ENCODE results near the gene CDC42BPA.

The CDC42BPA gene

DNA sequence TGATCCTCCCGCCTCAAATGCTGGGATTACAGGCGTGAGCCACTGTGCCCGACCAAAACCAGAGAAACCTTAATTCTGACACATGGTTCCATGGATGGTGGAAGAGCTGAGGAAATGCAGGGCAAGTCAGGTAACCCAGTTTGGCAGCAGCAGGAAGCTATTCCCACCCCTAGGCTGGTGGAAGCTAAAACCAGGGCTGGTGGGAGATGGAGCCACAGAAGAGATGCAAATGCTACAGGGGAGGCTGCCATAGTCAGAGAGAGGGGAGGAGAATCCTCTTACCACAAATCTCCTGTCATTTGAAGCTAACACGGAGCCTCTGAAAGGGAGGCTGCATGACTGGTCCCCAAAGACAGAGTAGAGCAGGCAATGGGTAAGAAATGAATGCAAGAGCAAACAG lies 4.1 kb upstream of the CDC42BPA start:
- Mint-ChIP-seq H3K9me3 (no peaks in the 10 kb centered on the region), H3K4me1 (ENCODE audit: low read depth) (peaks cover 3% of the 10 kb centered on the region), H3K36me3 (ENCODE audit: low read depth) (no peaks in the 10 kb centered on the region), H3K4me3 (no peak overlapping the region), H3K27ac (no peak overlapping the region), H3K27me3 (ENCODE audit: low read depth) (peaks cover 44% of the 10 kb centered on the region)

DNA sequence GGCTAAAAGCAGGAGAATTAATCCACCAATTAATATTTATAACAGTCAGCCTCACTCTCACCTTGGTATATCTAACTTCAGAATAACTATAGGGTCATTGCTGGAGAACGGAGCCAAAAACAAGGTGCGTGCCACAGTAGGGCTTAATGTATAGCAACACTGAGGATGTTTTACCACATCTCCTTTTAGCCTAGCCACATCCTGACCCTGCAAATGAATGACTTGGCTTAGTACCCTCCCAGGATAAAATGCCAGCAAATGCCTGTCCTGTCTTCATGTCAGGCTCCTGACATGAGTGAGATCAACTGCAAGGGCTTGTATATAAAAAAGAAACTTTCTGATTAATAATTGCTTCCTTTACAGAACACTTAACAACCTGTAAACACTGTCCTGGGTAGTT lies 2.7 kb upstream of the CDC42BPA start:
- Mint-ChIP-seq H3K36me3 (ENCODE audit: low read depth) (no peaks in the 10 kb centered on the region), H3K27ac (no peak overlapping the region), H3K27me3 (ENCODE audit: low read depth) (peaks cover 57% of the 10 kb centered on the region), H3K4me1 (ENCODE audit: low read depth) (peaks cover 6% of the 10 kb centered on the region), H3K4me3 (no peak overlapping the region), H3K9me3 (no peaks in the 10 kb centered on the region)

DNA sequence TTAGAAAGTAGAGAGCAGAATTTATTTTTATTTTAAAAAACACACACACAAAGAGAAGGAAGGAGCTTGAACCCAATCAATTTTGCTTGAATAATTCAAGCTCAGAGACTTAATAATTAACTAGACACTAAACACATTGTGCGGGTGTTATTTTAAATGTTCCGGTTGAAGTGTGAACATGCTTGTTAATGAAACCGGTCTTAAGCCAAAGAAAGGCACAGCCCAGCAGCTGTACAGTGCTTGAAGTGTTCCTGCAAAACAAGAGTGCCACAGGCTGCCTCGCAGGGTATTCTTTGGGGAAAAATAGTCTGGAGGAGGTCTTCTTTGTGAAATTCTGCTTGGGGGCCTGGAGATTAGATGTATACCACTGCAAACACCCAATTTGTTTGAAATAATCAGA lies 2.2 kb upstream of the CDC42BPA start:
- H3K27me3 Mint-ChIP-seq (ENCODE audit: low read depth), result peaks cover 62% of the 10 kb centered on the region
- H3K9me3 Mint-ChIP-seq, result no peaks in the 10 kb centered on the region
- H3K36me3 Mint-ChIP-seq (ENCODE audit: low read depth), result no peaks in the 10 kb centered on the region
- no peak overlapping the region for H3K4me3 Mint-ChIP-seq
- H3K4me1 Mint-ChIP-seq (ENCODE audit: low read depth), result peaks cover 6% of the 10 kb centered on the region
- no peak overlapping the region for H3K27ac Mint-ChIP-seq

DNA sequence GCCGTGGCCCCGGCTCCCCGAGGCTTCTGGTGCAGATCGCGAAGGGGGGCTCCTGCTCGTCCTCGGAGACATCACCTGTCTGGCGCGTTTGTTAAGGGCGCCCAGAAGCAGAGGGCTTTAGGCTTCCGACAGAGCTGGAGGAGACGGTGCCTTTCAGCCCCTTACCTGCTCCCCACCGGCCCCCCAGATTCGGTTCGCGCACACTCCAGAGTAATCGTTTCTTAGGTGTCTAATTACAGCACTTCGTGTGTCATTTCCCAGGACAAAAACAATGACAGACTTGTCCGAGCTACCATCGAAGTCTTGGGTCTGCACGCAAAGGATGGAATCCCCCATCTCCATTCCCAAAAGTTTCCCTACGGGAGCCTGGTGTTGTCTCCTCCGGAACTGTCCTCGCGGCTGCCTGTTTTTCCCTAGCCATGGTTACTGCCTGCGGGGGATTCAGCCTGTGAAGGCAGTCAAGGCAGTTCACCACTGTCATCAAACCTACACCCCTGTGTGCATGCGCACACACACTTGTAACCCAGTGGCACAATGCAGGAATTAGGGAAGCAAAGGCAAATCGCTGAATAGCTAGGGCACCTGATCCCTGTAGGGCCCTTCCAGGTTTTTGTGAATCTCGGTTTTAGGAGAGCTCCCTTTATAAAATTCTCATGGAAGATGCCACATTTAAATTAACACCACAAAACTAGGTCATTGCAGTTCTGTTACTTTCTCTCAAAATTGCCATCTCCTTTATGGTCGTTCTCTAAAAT lies 738 bp upstream of the CDC42BPA start:
- Mint-ChIP-seq H3K27ac (no peak overlapping the region), H3K4me3 (peak overlapping the region; percentile 57), H3K27me3 (ENCODE audit: low read depth) (peaks cover 73% of the 10 kb centered on the region), H3K36me3 (ENCODE audit: low read depth) (no peaks in the 10 kb centered on the region), H3K9me3 (no peaks in the 10 kb centered on the region), H3K4me1 (ENCODE audit: low read depth) (peaks cover 6% of the 10 kb centered on the region)

DNA sequence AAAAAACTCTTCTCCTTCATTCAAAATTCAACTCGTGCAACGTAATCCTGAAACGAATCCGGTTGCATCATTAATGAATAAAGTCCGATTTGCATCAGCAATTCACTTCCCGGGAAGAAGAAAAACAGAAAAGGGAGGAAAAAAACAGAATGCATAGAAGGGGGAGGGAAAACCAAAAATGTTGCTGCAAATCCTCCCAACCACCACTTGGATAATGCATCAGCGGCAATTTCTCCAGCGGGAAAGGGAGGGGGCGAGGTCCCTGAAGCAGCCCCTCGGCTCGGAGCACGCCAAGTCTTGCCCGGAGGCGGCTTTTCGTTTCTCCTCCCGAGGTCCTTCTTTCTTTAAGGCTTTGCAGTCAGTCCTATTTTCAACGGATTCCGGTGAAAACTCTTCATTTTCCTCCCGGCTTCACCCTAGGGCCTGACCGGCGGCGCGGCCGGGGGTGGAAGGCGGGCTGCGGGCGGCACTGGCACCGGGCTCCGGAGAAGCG lies 723 bp downstream of the CDC42BPA start:
- H3K27ac Mint-ChIP-seq, result peak overlapping the region; percentile 5
- peak overlapping the region; percentile 73 for H3K4me3 Mint-ChIP-seq
- H3K36me3 Mint-ChIP-seq (ENCODE audit: low read depth), result no peaks in the 10 kb centered on the region
- H3K9me3 Mint-ChIP-seq, result no peaks in the 10 kb centered on the region
- peaks cover 71% of the 10 kb centered on the region for H3K27me3 Mint-ChIP-seq (ENCODE audit: low read depth)
- peaks cover 6% of the 10 kb centered on the region for H3K4me1 Mint-ChIP-seq (ENCODE audit: low read depth)

DNA sequence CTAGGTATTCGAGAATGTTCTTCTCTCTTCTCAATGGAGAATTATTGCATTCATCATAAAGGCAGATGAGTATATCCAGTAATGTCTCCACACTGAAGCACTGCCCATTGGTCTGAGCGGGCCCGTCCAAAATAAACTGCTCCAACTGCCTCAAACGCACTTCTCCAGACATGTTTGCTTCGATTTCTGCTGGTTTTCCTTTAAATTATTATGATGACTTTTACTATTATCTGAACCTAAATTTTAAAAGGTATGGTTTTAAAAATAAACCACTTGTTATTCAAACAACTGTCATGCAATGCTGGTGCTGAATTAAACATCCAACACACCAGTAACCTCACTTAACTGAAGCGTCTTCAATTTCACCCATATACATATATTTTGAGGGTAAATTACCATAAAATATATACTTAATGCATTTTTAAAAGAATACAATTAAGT lies 1.3 kb downstream of the CDC42BPA start:
- Mint-ChIP-seq H3K9me3 (no peaks in the 10 kb centered on the region), H3K36me3 (ENCODE audit: low read depth) (no peaks in the 10 kb centered on the region), H3K4me3 (no peak overlapping the region), H3K27me3 (ENCODE audit: low read depth) (peaks cover 66% of the 10 kb centered on the region), H3K27ac (no peak overlapping the region), H3K4me1 (ENCODE audit: low read depth) (peaks cover 6% of the 10 kb centered on the region)

DNA sequence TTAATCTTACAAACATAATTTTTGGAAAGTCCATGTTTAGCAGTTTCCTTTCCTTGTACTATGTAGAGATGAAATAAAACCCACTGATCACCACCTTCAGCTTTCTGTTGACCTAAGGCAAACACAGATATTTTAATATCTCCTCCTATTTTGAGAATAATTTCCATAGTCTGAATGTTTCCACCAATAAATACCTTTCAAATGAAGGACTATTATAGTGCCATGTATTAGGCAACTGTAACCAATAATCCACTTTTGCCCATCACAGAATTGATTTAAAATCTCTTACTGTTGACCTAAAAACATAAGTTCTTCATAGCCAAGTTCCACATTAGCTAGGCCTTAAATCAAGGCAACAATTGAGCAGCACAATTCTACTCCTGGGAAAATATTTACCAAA lies 1.8 kb downstream of the CDC42BPA start:
- Mint-ChIP-seq H3K4me3 (peak overlapping the region; percentile 9), H3K4me1 (ENCODE audit: low read depth) (peaks cover 6% of the 10 kb centered on the region), H3K27ac (no peak overlapping the region), H3K27me3 (ENCODE audit: low read depth) (peaks cover 62% of the 10 kb centered on the region), H3K9me3 (no peaks in the 10 kb centered on the region), H3K36me3 (ENCODE audit: low read depth) (no peaks in the 10 kb centered on the region)

DNA sequence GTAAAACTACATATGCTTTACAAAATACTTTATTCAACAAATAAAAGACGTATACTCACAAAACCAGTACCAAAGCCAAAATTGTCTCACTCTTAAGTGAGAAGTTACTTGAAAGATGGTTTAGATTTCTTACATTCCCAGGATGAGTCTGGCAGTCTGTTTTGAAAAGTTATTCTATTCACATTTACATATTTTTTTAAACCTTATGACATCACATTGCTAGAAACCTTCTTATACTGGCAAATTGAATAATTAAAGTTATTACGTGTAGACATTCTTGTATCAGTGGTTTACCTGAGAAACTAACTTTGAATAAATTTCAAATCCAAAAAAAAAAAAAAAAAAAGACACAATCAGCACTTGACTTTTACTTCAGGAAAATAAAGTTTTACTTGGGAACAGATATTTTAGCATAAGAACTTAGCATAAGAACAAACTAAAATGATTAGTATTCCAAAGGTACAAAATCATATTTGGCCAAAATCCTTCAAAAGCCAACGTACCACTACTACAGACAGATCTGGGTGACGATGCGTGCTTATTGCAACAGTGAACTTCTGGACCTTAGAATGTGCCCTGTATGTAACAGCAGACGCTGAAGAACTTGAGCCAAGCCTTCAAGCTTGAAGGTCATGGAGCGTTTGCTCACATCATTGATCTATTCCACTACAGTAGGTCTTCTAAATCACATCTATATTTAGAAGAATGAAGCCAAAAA lies 2.5 kb downstream of the CDC42BPA start:
- H3K4me3 Mint-ChIP-seq, result no peak overlapping the region
- H3K27me3 Mint-ChIP-seq (ENCODE audit: low read depth), result peaks cover 55% of the 10 kb centered on the region
- no peaks in the 10 kb centered on the region for H3K9me3 Mint-ChIP-seq
- H3K27ac Mint-ChIP-seq, result no peak overlapping the region
- H3K4me1 Mint-ChIP-seq (ENCODE audit: low read depth), result peaks cover 6% of the 10 kb centered on the region
- no peaks in the 10 kb centered on the region for H3K36me3 Mint-ChIP-seq (ENCODE audit: low read depth)

DNA sequence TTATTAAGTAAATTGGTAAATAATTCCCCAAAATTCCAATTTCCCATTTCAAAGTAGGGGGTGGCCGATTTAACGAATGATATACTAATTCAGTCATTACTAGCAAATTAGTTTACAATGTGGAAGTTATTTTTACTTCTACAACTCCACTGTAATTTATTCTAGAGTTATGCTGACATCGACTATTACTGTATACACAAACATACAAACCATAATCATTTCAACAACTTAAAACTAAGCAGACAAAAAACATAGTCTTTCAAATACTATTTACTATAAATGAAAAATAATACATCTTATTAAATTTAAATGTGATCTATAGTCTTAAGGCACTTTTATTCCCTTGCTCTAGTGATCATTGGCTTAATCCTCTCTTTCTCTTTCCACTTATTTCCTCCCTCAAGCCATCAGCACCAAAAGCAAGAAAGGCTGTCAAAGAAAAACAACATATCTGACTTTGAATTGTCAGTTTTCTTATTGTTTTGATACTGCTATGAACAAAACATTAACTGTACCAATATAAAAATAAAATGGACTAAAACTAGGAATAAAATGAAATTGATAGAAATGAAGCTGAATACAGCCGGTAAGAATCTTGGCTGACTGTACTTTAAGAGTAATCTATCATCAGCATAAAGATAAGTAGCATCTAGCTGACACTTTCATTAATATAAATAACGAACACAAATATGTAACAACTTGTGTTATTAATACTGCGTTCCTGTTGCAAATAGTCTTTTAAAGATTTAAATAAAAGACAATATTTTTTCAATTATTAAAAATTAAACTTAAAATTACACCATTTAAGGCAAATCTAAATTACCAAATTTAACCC lies 4.1 kb downstream of the CDC42BPA start:
- Mint-ChIP-seq H3K4me1 (ENCODE audit: low read depth) (peaks cover 4% of the 10 kb centered on the region), H3K4me3 (no peak overlapping the region), H3K27me3 (ENCODE audit: low read depth) (peaks cover 44% of the 10 kb centered on the region), H3K27ac (no peak overlapping the region), H3K36me3 (ENCODE audit: low read depth) (no peaks in the 10 kb centered on the region), H3K9me3 (no peaks in the 10 kb centered on the region)

DNA sequence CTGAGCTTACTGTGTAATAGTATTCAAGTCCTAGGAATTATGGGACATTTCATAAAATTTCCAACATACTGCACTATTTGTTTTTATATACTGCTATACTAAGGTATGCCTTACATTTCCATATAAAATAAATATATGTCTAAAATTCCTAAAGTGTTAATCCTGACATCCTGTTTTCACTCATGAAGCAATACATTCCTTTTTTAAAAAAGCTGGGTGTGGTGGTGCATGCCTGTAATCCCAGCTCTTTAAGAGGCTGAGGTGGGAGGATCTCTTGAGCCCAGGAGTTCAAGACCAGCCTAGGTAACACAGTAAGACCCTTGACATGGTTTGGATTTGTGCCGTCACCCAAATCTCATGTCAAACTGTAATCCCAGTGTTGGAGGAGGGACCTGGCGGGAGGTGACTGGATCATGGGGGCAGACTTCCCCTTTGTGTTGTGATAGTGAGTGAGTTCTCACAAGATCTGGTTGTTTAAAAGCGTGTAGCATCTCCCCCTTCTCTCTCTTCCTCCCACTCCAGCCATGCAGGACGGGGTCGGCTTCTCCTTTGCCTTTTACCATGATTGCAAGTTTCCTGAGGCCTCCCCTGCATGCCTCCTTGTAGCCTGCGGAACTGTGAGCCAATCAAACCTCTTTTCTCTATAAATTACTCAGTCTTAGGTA lies 5.8 kb downstream of the CDC42BPA start:
- Mint-ChIP-seq H3K4me3 (no peak overlapping the region), H3K4me1 (ENCODE audit: low read depth) (peaks cover 3% of the 10 kb centered on the region), H3K27me3 (ENCODE audit: low read depth) (peaks cover 39% of the 10 kb centered on the region), H3K36me3 (ENCODE audit: low read depth) (no peaks in the 10 kb centered on the region), H3K9me3 (no peaks in the 10 kb centered on the region), H3K27ac (no peak overlapping the region)

DNA sequence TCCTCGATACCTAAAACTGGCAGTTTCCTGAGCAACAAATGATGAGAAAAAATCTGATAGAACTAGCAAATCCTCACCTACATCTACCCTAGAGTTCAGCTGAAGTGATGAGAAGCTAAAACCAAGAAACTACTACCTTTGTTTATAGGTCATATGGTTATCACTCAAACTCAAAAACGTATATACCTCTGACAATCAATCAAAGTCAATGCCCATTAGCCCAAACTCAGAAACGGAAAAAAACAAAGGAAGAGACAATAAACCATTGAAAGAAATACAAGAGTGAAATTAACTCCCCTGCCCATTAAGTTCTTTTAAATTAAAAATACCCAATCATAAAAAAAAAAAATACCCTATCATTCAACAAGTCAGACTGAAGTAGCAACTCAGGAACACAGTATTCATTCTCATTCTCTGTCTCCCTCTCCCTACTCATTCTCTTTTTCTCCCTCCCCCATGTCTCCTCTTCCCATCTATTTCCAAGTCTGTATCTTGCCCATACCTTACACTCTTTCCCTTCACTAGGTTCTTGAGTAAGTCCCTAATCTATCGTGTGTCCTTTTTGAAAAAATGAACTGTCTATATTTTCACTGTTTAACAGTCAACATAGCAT lies 6.8 kb downstream of the CDC42BPA start:
- no peak overlapping the region for H3K4me3 Mint-ChIP-seq
- H3K27ac Mint-ChIP-seq, result no peak overlapping the region
- no peaks in the 10 kb centered on the region for H3K36me3 Mint-ChIP-seq (ENCODE audit: low read depth)
- H3K9me3 Mint-ChIP-seq, result no peaks in the 10 kb centered on the region
- H3K27me3 Mint-ChIP-seq (ENCODE audit: low read depth), result peaks cover 32% of the 10 kb centered on the region
- peaks cover under 1% of the 10 kb centered on the region for H3K4me1 Mint-ChIP-seq (ENCODE audit: low read depth)

DNA sequence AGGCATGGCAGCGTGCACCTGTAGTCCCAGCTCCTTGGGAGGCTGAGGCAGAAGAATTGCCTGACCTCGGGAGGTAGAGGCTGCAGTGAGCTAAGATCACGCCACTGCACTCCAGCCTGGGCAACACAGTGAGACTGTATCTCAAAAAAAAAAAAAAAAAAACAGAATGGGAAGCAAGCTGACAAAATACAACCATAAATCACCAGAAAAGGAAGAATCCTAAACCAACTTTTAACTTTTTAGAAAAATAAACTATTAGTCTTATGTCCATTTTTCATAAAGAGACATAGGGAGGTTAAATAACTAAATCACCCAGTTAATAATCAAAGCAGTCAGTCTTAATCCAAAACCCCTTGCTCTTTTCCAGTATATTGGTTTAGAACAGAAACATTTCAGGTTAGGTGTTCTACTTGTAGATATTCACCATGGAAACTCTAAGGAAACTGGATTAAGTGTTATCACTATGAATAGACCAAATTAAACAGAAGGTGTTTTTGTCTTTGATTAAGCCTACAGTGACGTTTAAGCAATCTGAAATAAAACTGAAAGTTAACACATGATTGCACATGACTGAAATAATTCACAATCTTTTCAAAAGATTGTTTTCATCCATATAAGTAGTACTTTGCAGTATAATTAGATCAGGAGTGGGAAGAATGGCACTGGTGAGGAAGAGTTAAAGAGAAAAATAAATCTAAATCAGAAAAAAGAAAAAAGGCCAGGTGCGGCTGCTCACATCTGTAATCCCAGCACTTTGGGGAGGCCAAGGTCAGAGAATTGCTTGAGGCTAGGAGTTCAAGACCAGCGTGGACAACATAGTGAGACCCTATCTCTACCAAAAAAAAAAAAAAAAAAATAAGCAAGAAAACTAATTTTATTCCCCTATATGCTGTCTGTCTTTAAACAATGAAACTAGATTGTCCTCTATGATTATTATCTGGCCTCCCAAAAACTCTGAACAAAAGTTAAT lies 9.6 kb downstream of the CDC42BPA start:
- H3K27ac Mint-ChIP-seq, result no peak overlapping the region

DNA sequence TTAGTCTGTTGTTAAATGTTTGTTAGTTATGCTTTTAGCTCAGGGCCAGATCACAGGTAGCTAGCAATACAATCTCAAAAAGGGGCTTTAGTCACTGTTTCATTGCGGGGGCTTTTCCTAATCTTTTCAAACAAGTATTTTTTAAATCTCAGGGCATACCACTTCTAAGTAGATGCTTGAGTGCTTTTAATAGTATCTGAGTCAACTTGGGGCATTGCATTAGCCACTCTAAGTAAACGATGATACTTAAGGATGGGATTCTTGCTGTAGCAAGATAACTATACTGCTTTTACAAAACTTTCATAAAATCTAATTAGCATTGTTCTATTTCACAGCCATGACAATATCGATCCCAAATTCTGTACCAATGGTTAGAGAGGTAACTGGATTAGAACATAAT lies 11.6 kb downstream of the CDC42BPA start:
- Mint-ChIP-seq H3K27me3 (ENCODE audit: low read depth) (peaks cover 13% of the 10 kb centered on the region), H3K4me3 (no peak overlapping the region)

More for the DNA sequence above, 9.6 kb downstream of the CDC42BPA start:
- no peaks in the 10 kb centered on the region for H3K36me3 Mint-ChIP-seq (ENCODE audit: low read depth)
- peaks cover 13% of the 10 kb centered on the region for H3K27me3 Mint-ChIP-seq (ENCODE audit: low read depth)
- no peaks in the 10 kb centered on the region for H3K9me3 Mint-ChIP-seq
- H3K4me1 Mint-ChIP-seq (ENCODE audit: low read depth), result no peaks in the 10 kb centered on the region
- no peak overlapping the region for H3K4me3 Mint-ChIP-seq

More for the DNA sequence above, 11.6 kb downstream of the CDC42BPA start:
- Mint-ChIP-seq H3K27ac (no peak overlapping the region), H3K36me3 (ENCODE audit: low read depth) (no peaks in the 10 kb centered on the region), H3K9me3 (no peaks in the 10 kb centered on the region), H3K4me1 (ENCODE audit: low read depth) (no peaks in the 10 kb centered on the region)
